ENCODE data around the gene CLASP1.
"Not testable (repeated sequence)": the region's sequence is repeated elsewhere in the genome, so short reads cannot be mapped to it uniquely, and the experiment has no call there.

The CLASP1 gene

GRCh38 chr2:121346859-121347258 lies 302.4 kb downstream of the CLASP1 start:
- DNase-seq (ENCODE audit: low read depth), result no peak

DNA sequence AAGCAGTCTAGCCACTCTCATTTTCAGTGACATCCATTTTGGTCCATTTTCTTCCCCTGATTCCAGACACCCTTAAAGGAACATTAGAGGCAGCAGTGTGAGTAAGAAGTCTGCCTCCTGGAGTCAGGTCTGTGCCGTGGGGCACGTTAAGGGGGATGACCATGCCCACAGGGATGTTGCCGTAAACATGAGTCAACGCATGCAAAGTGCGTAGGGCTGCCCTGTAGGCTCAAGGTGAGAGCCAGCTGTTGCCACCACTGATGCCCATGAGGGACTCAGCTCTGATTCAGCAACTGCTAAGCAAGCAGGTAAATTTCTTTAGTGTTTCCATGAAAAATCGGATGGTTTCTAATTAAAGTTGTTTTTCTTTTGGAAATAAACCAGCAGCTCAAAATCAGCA lies 302.9 kb downstream of the CLASP1 start:
- DNase-seq (ENCODE audit: low read depth), result no peak

DNA sequence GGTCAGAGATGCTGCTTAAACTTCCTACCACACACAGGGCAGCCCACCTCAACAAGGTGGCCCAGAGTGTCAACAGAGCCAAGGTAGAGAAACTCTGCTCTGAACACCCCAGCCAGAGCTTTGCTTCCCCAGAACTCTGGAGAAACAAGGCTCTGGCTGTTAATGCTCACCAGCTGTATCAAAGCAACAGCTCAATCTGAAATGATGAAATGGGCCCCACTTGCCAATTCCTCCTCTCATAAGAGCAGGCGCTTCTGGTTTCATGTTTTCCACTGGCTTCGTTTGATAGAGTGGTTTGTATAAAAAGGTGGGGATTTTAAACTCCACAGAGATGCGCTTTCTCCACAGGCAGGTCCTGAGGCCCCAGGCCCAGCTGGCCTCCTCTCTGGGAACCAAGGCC lies 303.4 kb downstream of the CLASP1 start:
- DNase-seq (ENCODE audit: low read depth), result no peak

DNA sequence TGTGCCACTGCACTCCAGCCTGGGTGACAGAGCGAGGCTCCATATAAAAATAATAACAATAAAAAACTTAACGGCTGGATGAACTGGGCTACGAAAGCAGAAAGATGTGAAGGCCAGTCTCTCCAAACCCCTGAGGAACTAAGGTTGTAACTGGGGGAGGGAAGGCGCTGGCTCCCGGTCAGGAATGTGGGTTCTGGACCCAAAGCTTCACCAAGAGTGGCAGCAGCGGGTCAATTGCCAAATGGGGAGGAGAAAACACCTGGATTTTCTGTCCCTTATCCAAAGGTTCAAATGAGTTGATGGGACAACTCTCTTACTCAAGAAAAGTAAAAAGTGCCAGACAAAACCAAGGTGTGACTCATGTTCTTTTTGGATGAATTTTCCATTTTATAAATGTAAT lies 304.2 kb downstream of the CLASP1 start:
- DNase-seq (ENCODE audit: low read depth), result no peak

GRCh38 chr2:121343828-121344399 lies 305.3 kb downstream of the CLASP1 start:
- DNase-seq (ENCODE audit: low read depth), result not testable (repeated sequence)

GRCh38 chr2:121343191-121343590 lies 306.1 kb downstream of the CLASP1 start:
- no peak for DNase-seq (ENCODE audit: low read depth)

DNA sequence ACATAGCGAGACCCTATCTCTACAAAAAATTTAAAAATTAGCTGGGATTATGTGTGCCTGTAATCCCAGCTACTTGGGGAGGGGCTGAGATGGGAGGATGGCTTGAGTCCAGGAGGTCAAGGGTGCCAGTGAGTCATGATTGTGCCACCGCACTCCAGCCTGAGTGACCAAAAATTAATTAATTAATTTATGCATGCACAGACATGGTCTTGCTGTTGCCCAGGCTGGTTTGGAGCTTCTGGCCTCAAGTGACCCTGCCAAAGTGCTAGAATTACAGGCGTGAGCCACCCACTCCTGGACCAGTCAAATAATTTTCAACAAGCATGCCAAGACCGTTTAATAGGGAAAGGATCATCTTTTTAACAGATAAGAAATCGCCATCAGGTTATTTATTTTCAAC lies 306.5 kb downstream of the CLASP1 start:
- DNase-seq (ENCODE audit: low read depth), result no peak

- DNase-seq (ENCODE audit: low read depth), result no peak
These were observed 308.3 kb downstream of the CLASP1 start for GRCh38 chr2:121340926-121341325.

GRCh38 chr2:121338281-121338680 lies 311.0 kb downstream of the CLASP1 start:
- DNase-seq (ENCODE audit: low read depth), result no peak

DNA sequence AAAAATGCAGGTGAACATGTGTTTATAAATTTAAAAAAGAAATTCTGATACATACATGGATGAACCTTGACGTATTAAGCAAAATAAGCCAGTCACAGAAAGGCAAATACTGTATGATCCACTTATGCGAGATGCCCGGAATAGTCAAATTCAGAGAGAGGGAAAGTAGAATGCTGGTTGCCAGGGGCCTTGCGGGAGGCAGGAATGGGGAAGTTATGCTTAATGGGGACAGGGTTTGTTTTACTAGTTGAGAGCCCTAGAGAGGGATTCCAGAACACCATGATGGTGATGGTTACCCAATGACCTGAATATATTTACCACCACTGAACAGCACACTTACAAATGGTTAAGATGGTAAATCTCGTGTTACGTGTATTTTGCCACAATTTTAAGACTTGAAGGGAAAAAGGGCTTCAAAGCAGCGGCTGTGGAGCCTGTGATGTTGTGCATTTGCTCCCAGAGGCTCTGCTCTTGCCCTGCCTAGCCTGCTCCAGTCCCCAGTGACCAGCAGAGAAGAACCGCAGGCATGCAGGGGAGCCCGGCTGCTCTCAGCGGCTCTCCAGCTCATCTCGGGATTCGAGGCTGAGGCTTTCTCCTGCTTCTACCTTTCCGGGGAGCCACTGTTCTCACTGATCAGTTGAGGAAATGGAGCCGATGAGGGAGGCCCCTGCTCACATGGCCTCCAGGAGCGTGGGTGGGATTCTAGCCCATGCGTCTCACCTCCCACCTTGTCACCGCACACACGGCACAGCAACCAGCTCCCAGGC lies 312.6 kb downstream of the CLASP1 start:
- DNase-seq (ENCODE audit: low read depth), result no peak

DNA sequence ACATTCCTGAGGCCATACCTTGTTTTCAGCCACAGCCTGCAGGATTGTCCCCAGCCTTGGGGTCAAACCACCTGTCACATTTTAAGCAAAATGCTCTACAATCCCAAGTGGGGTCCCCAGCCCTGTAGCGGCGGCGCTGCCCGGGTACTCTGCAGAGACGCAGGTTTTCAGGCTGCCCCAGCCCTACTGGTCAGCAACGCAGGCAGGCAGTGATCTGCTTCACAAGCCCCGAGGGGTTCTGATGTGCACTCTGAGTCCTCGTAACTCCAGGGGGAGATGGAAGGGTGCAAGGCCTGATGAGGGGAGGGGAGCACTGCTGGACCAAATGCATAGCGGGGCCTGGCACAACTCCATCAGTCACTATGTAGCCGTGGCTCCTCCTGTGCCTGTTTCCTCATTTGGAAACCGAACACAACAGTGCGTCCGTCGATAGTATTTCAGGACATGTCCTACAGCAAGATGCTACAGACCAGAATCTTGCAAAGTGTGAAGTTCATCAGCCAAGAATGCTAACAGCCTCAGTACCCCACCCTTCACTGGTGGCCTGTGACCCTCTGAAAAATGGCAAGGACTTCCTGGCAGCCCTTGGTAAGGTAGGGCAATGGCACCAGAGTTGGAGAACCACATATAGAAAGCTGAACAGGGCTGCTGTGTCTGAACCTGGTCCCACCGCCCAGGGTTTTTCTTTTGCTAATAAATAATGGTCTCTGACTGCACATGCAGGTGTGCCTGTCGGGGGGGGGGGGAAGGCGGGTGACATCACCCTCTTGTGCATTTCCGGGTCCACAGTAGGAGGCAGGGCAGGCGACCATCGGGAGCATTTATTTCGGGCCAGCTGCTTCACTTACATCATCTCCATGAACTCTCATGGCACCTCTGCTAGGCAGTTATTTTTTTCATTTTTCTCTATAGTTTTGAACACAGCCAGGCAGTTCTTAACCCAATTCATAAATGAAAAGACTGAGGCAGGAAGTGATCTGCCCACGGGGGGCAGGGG lies 313.7 kb downstream of the CLASP1 start:
- no peak for DNase-seq (ENCODE audit: low read depth)

GRCh38 chr2:121334581-121335293 lies 314.5 kb downstream of the CLASP1 start:
- no peak for DNase-seq (ENCODE audit: low read depth)

DNA sequence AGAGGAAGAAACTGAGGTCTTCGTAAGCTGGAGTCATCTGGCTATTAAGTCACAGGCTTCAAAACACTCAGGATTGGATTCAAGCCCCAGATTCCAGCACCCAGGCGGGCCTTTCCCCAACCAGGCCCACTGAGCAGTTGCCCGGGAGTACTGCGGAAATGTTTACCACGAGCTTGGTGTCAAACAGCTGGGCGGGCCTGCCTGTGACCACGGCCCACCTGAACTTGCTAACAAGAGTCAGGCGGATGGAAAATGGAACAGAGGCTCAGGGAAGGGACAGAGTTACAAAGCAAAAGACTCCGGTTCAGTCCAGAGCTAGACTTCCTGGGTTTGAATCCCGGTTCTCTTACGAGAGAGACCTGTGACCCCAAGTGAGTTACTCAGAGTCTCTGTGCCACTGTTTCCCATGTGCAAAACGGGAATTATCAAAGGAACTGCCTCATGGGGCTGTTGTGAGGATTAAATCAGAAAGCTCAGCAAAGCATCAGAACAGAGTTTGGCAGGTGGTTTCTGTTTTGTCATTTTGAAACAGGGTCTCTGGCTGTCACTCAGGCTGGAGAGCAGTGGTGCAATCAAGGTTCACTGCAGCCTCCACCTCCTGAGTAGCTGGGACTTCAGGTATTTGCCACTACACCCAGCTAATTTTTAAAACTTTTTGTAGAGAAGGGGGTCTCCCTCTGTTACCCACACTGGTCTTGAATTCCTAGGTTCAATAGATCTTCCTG lies 315.3 kb downstream of the CLASP1 start:
- DNase-seq (ENCODE audit: low read depth), result no peak

DNA sequence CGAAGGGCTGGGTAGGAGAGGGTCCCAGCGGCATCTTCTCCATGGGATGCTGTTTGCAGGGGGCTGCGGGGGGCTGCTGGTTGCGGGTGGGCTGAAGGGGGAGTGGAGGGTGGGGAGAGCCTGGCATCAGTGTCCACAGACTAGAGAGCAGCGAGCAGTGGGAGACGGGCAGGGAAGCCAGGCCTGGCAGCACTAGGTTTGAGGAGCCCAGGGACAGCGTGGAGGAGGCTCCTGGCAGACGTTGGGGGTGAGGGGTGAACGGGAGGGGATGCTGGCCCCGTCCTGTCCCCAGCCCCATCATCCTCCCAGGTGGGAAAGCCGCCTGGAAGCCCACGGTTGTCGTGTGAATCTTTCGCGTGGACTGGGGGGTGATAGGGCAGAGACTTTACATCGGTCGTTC lies 316.0 kb downstream of the CLASP1 start:
- DNase-seq (ENCODE audit: low read depth), result no peak

DNA sequence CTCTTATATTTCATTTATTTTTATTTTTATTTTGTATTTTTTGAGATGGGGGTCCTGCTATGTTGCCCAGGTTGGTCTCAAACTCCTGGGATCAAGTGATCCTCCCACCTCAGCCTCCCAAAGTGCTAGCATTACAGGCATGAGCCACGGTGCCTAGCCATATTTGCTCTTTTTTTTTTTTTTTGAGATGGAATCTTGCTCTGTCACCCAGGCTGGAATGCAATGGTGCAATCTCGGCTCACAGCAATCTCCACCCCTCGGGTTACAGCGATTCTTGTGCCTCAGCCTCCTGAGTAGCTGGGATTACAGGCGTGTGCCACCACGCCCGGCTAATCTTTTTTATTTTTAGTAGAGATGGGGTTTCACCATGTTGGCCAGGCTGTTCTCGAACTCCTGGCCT lies 317.9 kb downstream of the CLASP1 start:
- peak; percentile 18 for DNase-seq (ENCODE audit: low read depth)

DNA sequence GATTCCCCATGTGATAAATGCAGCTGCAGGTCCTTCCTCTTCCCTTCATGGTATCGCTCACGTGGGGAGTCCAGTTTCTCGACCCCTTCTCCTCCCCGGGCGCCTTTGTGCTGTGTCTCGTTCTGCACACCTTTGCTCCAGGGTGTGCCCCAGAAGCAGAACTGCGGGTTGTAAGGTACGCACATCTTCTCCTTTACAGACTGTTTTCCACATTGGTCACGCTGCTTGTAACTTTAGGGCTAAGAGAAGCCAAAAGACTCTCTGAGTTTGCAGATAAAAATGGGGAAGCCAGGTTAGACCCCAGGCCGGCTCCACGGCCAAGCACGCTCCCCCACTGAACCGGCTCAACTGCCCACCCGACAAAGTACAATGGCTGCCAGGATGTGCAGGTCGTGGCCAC lies 318.3 kb downstream of the CLASP1 start:
- DNase-seq (ENCODE audit: low read depth), result no peak

GRCh38 chr2:121329786-121330185 lies 319.5 kb downstream of the CLASP1 start:
- DNase-seq (ENCODE audit: low read depth), result no peak

DNA sequence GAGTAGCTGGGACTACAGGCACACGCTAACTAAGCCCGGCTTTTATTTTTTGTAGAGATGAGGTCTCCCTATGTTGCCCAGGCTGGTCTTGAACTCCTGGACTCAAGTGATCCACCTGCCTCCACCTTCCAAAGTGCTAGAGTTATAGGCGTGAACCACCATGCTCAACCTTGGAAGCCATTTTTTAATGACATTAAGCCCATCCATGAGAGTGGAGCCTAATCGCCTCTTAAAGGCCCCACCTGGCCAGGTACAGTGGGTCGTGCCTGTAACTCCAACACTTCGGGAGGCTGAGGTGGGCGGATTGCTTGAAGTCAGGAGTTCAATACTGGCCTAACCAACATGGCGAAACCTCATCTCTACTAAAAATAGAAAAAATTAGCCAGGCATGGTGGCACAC lies 322.6 kb downstream of the CLASP1 start:
- DNase-seq (ENCODE audit: low read depth), result no peak

GRCh38 chr2:121324601-121325000 lies 324.7 kb downstream of the CLASP1 start:
- DNase-seq (ENCODE audit: low read depth), result no peak

DNA sequence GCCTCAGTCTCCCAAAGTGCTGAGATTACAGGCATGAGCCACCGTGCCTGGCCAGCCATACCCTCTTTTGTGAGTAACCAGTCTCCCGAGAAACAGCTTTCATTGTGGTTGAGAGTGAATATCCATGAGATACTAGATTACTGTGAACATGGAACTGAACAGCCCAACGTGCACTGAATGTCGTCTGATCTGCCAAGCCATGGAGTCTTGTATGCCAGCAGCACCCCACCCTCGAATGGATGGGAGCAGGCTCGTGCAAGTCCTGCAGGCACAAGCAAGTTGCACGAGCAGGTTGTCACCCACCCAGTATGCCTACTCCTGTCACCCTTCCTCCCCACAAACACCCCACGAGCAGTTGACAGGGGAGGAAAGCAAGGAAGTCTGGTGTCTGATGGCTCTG lies 327.8 kb downstream of the CLASP1 start:
- no peak for DNase-seq (ENCODE audit: low read depth)

GRCh38 chr2:121319941-121320340 lies 329.3 kb downstream of the CLASP1 start:
- DNase-seq (ENCODE audit: low read depth), result no peak

All from amniotic epithelial cell (primary cell).